SK-N-MC (cell line): ENCODE data around the gene EEF1A1.

Source experiments
- EZH2 ChIP-seq: fragments of 200-600 bp; sonication (generic); IDR thresholded peaks from one replicate; pipeline ENCODE4 v1.6.1; 2017; ENCODE audit warnings: antibody characterized with exemption
- FOXP2 ChIP-seq: optimal IDR thresholded peaks from 2 replicates; pipeline ENCODE3; 2011; ENCODE audit warnings: mild to moderate bottlenecking, moderate library complexity; ENCODE audit not compliant: insufficient read depth; ENCODE audit errors: extremely low read length, control extremely low read depth
- POLR2AphosphoS5 ChIP-seq: IDR thresholded peaks from 2 replicates; pipeline ENCODE4 v1.6.1; 2012; ENCODE audit warnings: mild to moderate bottlenecking, low read depth, low read length, borderline replicate concordance

GRCh38 chr6:73506246-73506645, 14.6 kb downstream of the EEF1A1 start:
- TF ChIP-seq POLR2AphosphoS5 (no peak), EZH2 (no peak), FOXP2 (no peak)
